Measurements from ENCODE around the gene PGGT1B. TPM values are rescaled to one million over a fixed set of nuclear protein-coding genes. Genes with fewer than 3 reads are reported as not detected.

The PGGT1B gene
- total RNA-seq, 2 experiments from 2014 or later, result 37.7 to 38.3 TPM

DNA sequence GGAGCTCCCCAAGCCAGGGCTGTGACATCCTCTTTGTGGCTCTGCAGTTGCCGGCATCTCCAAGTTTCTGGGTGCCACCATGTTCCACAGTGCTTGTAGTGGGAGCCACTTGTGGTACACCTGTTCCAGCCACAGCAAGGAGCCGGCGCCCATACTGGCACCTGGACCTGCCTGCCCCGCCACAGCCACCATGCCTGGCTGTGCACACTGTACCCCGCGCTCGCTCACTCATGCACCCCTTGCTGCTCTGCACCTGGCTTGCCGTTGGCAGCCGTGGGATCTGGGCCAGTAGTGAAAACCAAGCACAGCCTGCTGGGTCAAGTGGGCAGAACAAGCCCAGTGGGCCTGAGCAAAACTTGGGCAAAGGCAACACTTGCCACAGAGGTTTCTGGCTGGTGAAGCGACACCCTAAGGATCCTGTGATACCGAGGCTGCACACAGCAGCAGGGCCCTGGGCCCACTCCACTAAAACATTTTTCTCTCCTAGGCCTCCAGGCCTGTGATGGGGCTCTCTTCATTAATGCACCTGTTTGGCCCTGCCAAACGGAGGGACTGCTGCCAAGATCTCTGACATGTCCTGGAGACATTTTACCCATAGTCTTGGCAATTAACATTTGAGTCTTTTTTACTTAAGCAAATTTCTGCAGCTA is 95.8 kb downstream of the PGGT1B start:
- ChIA-PET CTCF (no interaction called here), POLR2A (no interaction called here)
- no peak overlapping the region for H3K27ac Mint-ChIP-seq
- no peak for TF ChIP-seq CTCF (IDR thresholded peaks at IDR 0.05)
- H3K4me3 Mint-ChIP-seq, result no peak overlapping the region
- no peak for DNase-seq
- no peak for ATAC-seq
- peaks cover 47% of the 10 kb centered on the region for H3K27me3 Mint-ChIP-seq
- intact Hi-C loops (cut with micrococcal nuclease), result no loop called here
- H3K36me3 Mint-ChIP-seq (ENCODE audit: low read depth), result peaks cover 3% of the 10 kb centered on the region
- H3K9me3 Mint-ChIP-seq, result peaks cover 8% of the 10 kb centered on the region
- peaks cover 10% of the 10 kb centered on the region for H3K4me1 Mint-ChIP-seq (ENCODE audit: low read depth)

DNA sequence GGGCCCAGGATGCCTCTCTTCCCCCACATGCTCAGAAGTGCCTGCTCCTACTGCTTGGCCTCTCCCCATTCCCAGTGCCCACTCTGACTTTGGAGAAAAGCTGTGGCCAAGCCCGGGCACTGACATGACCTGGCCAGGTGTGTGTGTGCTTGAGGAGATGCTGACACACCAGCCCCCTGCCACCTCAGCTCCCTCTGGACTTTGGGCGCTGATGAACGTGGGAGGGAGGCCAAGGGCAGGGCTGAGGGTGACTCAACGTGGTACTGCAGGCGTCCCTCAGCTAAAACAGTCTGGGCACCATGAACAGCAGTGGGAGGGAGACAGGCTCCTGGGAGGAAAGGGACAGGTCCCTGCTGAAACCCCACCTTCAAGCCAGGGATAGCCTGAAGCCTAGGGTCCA is 96.9 kb downstream of the PGGT1B start:
- Mint-ChIP-seq H3K27ac (no peak overlapping the region), H3K4me3 (no peak overlapping the region), H3K9me3 (peaks cover 8% of the 10 kb centered on the region), H3K36me3 (ENCODE audit: low read depth) (peaks cover 3% of the 10 kb centered on the region), H3K4me1 (ENCODE audit: low read depth) (peaks cover 6% of the 10 kb centered on the region), H3K27me3 (peaks cover 43% of the 10 kb centered on the region)
- DNase-seq (no peak), ATAC-seq (no peak)
- ChIA-PET POLR2A (no interaction called here), CTCF (no interaction called here)
- intact Hi-C loops (cut with micrococcal nuclease), result no loop called here
- no peak for TF ChIP-seq CTCF (IDR thresholded peaks at IDR 0.05)

GRCh38 chr5:115160975-115161475 is 101.7 kb downstream of the PGGT1B start:
- CTCF ChIA-PET, result no interaction called here
- ATAC-seq (no peak), DNase-seq (no peak)
- POLR2A ChIA-PET, result interaction anchor here (0.7 kb wide), 1 partner anchor 70 kb away, joined by 3 read pairs; no protein-coding TSS in a partner anchor
- Mint-ChIP-seq H3K9me3 (no peaks in the 10 kb centered on the region), H3K27me3 (peaks cover 41% of the 10 kb centered on the region), H3K27ac (no peak overlapping the region), H3K4me3 (no peak overlapping the region), H3K4me1 (ENCODE audit: low read depth) (no peaks in the 10 kb centered on the region), H3K36me3 (ENCODE audit: low read depth) (no peaks in the 10 kb centered on the region)
- no peak for TF ChIP-seq CTCF (IDR thresholded peaks at IDR 0.05)
- intact Hi-C loops (cut with micrococcal nuclease), result no loop called here

Other genes starting within 250 kb of the PGGT1B start
- under 1 TPM; 0.18 to 0.72 TPM for gene TRIM36, start 93.0 kb downstream of the PGGT1B start, total RNA-seq
- 1 to 10 TPM; 1.5 to 2.4 TPM for gene CCDC112, start 33.8 kb upstream of the PGGT1B start, total RNA-seq

Data from activated CD8-positive, alpha-beta T cell treated with anti-CD3 and anti-CD28 coated beads for 36 hours (primary cell).